ENCODE data around the gene BCO2.

DNA sequence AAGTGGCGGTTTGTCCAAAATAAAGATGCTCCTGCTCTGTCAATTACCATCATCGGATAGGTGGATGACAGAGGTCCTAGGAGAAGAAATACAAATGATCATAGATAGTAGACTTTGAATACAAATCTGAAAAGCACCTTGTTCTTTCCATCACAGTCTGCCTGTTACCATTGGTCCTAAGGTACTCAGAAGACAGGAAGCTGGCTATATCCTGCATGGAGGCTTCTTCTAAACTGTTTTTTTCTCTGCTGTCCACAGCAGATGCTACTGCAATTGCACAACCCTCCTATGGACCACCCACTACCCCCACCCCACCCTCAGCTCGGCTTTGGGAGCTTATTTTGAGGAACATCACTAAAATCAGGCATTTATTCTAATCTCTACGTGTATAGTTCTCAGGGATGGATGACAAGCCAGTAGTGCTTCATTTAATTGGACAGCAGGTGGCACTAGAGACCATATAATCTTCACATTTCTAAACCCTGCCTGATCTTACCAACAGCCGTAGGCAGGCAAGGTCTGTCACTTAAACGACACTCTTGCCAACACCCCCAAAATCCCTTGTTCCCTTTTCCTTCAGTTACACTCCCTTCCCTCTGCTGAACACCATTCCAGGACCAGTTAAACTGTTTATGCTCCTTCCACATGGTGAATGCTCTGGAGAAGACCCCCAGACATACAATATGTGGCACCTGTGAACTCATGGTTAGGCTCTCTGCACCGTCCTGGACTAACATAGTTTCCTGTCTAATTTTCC, 44.3 kb downstream of the BCO2 start:
- TF ChIP-seq, protein P1, sequence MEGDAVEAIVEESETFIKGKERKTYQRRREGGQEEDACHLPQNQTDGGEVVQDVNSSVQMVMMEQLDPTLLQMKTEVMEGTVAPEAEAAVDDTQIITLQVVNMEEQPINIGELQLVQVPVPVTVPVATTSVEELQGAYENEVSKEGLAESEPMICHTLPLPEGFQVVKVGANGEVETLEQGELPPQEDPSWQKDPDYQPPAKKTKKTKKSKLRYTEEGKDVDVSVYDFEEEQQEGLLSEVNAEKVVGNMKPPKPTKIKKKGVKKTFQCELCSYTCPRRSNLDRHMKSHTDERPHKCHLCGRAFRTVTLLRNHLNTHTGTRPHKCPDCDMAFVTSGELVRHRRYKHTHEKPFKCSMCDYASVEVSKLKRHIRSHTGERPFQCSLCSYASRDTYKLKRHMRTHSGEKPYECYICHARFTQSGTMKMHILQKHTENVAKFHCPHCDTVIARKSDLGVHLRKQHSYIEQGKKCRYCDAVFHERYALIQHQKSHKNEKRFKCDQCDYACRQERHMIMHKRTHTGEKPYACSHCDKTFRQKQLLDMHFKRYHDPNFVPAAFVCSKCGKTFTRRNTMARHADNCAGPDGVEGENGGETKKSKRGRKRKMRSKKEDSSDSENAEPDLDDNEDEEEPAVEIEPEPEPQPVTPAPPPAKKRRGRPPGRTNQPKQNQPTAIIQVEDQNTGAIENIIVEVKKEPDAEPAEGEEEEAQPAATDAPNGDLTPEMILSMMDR (IDR thresholded peaks at IDR 0.05; ENCODE audit: poor library complexity), result peak; percentile 86
- TF ChIP-seq EZH2phosphoT487 (IDR thresholded peaks at IDR 0.05; ENCODE audit: low read depth, severe bottlenecking, unreplicated experiment), result no peak
